BE2C (cell line): ENCODE measurements around the gene NKX6-2.
"Not testable (repeated sequence)": the region's sequence is repeated elsewhere in the genome, so short reads cannot be mapped to it uniquely, and the experiment has no call there.

ENCODE experiments used
- DNase-seq: peaks from one replicate; pipeline ENCODE4 v3.0.0-alpha.2; 2020
- H3K27me3 ChIP-seq: fragments of 250-450 bp; sonication (Bioruptor Pico); 2 replicates; pipeline ENCODE4 v1.5.1; 2020; ENCODE audit warnings: mild to moderate bottlenecking
- H3K36me3 ChIP-seq: fragments of 250-450 bp; sonication (Bioruptor Pico); 2 replicates; pipeline ENCODE4 v1.5.1; 2020; ENCODE audit warnings: mild to moderate bottlenecking
- H3K4me1 ChIP-seq: fragments of 250-450 bp; sonication (Bioruptor Pico); 2 replicates; pipeline ENCODE4 v1.5.1; 2020
- H3K4me3 ChIP-seq: 2 replicates; pipeline ENCODE4 v1.5.1; 2011; ENCODE audit warnings: low read depth, low read length
- H3K9me3 ChIP-seq: fragments of 250-450 bp; sonication (Bioruptor Pico); 2 replicates; pipeline ENCODE4 v1.5.1; 2020
- CTCF ChIP-seq: IDR thresholded peaks from 2 replicates; pipeline ENCODE4 v1.5.1; 2012; ENCODE audit warnings: mild to moderate bottlenecking, low read depth, low read length

The NKX6-2 gene

GRCh38 chr10:132745971-132746370, 40.0 kb downstream of the NKX6-2 start:
- no peak for DNase-seq
- no peaks in the 10 kb centered on the region for H3K9me3 ChIP-seq
- no peak for TF ChIP-seq CTCF
- H3K36me3 ChIP-seq = no peaks in the 10 kb centered on the region
- no peaks in the 10 kb centered on the region for H3K4me1 ChIP-seq
- H3K27me3 ChIP-seq = no peaks in the 10 kb centered on the region
- no peak overlapping the region for H3K4me3 ChIP-seq

- H3K4me3 ChIP-seq = no peak overlapping the region
- no peak for DNase-seq
- no peaks in the 10 kb centered on the region for H3K9me3 ChIP-seq
- no peak for TF ChIP-seq CTCF
- no peaks in the 10 kb centered on the region for H3K4me1 ChIP-seq
- no peaks in the 10 kb centered on the region for H3K27me3 ChIP-seq
- H3K36me3 ChIP-seq = no peaks in the 10 kb centered on the region
Observed at GRCh38 chr10:132745511-132745910, 40.4 kb downstream of the NKX6-2 start.

GRCh38 chr10:132744839-132745238, 41.1 kb downstream of the NKX6-2 start:
- Histone ChIP-seq H3K36me3 (no peaks in the 10 kb centered on the region), H3K9me3 (no peaks in the 10 kb centered on the region), H3K4me3 (no peak overlapping the region), H3K27me3 (no peaks in the 10 kb centered on the region), H3K4me1 (no peaks in the 10 kb centered on the region)
- TF ChIP-seq CTCF = no peak
- no peak for DNase-seq

GRCh38 chr10:132743925-132744490, 41.9 kb downstream of the NKX6-2 start:
- no peak overlapping the region for H3K4me3 ChIP-seq
- no peaks in the 10 kb centered on the region for H3K36me3 ChIP-seq
- H3K9me3 ChIP-seq = no peaks in the 10 kb centered on the region
- no peak for TF ChIP-seq CTCF
- H3K27me3 ChIP-seq = no peaks in the 10 kb centered on the region
- DNase-seq = no peak
- no peaks in the 10 kb centered on the region for H3K4me1 ChIP-seq

GRCh38 chr10:132743196-132743924, 42.6 kb downstream of the NKX6-2 start:
- not testable (repeated sequence) for H3K4me3 ChIP-seq, H3K4me1 ChIP-seq, H3K9me3 ChIP-seq, H3K36me3 ChIP-seq, DNase-seq, H3K27me3 ChIP-seq

- no peaks in the 10 kb centered on the region for H3K27me3 ChIP-seq
- H3K9me3 ChIP-seq = no peaks in the 10 kb centered on the region
- H3K4me1 ChIP-seq = no peaks in the 10 kb centered on the region
- H3K4me3 ChIP-seq = no peak overlapping the region
- DNase-seq = no peak
- H3K36me3 ChIP-seq = no peaks in the 10 kb centered on the region
- no peak for TF ChIP-seq CTCF
Observed at GRCh38 chr10:132742837-132743194, 43.1 kb downstream of the NKX6-2 start.
